ENCODE data around the gene LRP1B.

- no peak for TF ChIP-seq CTCF (conservative IDR thresholded peaks at IDR 0.05; ENCODE audit: low read length)
- no peak for TF ChIP-seq EZH2phosphoT487 (IDR thresholded peaks at IDR 0.05; ENCODE audit: borderline replicate concordance)
These were observed 1500.3 kb downstream of the LRP1B start for GRCh38 chr2:140630557-140630956.
